ENCODE measurements around the gene HORMAD2.

Gene HORMAD2

GRCh38 chr22:30113494-30113893 lies 33.2 kb downstream of the HORMAD2 start:
- no peak for DNase-seq

- no peak for DNase-seq
Measured at GRCh38 chr22:30114361-30114760, 34.1 kb downstream of the HORMAD2 start.

- no peak for DNase-seq
Measured at GRCh38 chr22:30115705-30116104, 35.4 kb downstream of the HORMAD2 start.

- no peak for DNase-seq
Measured at GRCh38 chr22:30116362-30117117, 36.3 kb downstream of the HORMAD2 start.

GRCh38 chr22:30117256-30117655 lies 37.0 kb downstream of the HORMAD2 start:
- no peak for DNase-seq

- no peak for DNase-seq
Measured at GRCh38 chr22:30118291-30118690, 38.0 kb downstream of the HORMAD2 start.

GRCh38 chr22:30121960-30122359 lies 41.7 kb downstream of the HORMAD2 start:
- DNase-seq, result no peak

- no peak for DNase-seq
Measured at GRCh38 chr22:30123463-30123862, 43.2 kb downstream of the HORMAD2 start.

GRCh38 chr22:30127749-30128166 lies 47.5 kb downstream of the HORMAD2 start:
- DNase-seq, result no peak

GRCh38 chr22:30128511-30128910 lies 48.2 kb downstream of the HORMAD2 start:
- DNase-seq, result no peak

- DNase-seq, result no peak
Measured at GRCh38 chr22:30129636-30130035, 49.4 kb downstream of the HORMAD2 start.

GRCh38 chr22:30132290-30132996 lies 52.2 kb downstream of the HORMAD2 start:
- no peak for DNase-seq

- no peak for DNase-seq
Measured at GRCh38 chr22:30140414-30140813, 60.1 kb downstream of the HORMAD2 start.

- no peak for DNase-seq
Measured at GRCh38 chr22:30143265-30143664, 63.0 kb downstream of the HORMAD2 start.

- no peak for DNase-seq
Measured at GRCh38 chr22:30144391-30144790, 64.1 kb downstream of the HORMAD2 start.

GRCh38 chr22:30150212-30150611 lies 69.9 kb downstream of the HORMAD2 start:
- DNase-seq, result no peak

- DNase-seq, result no peak
Measured at GRCh38 chr22:30158277-30158676, 78.0 kb downstream of the HORMAD2 start.

- no peak for DNase-seq
Measured at GRCh38 chr22:30158744-30159500, 78.7 kb downstream of the HORMAD2 start.

- DNase-seq, result no peak
Measured at GRCh38 chr22:30159561-30160353, 79.5 kb downstream of the HORMAD2 start.

GRCh38 chr22:30161051-30161469 lies 80.8 kb downstream of the HORMAD2 start:
- no peak for DNase-seq

GRCh38 chr22:30167296-30167695 lies 87.0 kb downstream of the HORMAD2 start:
- DNase-seq, result no peak

- DNase-seq, result no peak
Measured at GRCh38 chr22:30167734-30168133, 87.5 kb downstream of the HORMAD2 start.

GRCh38 chr22:30169002-30169401 lies 88.7 kb downstream of the HORMAD2 start:
- DNase-seq, result no peak

Measured in activated CD4-positive, alpha-beta T cell treated with anti-CD3 and anti-CD28 coated beads, Interleukin-2, amount 50 U/mL, for 1 hour (primary cell).